Ovary (tissue), 9 donors: ENCODE results near the gene TBC1D1. TPM values are rescaled to one million over a fixed set of nuclear protein-coding genes. Genes with fewer than 3 reads are reported as not detected.

Experiments
- DNase-seq, 5 donors: peaks; one replicate each; pipeline ENCODE4 v3.0.0-alpha.2; 2019 to 2020
- H3K27ac ChIP-seq, 2 donors: fragments of 200-600 bp; one replicate each; pipeline versions ENCODE4 v1.5.1 to v1.8.0; 2019 to 2022
- H3K27me3 ChIP-seq: fragments of 200-600 bp; one replicate; pipeline ENCODE4 v1.8.0; 2022
- H3K36me3 ChIP-seq: fragments of 200-600 bp; sonication (generic); one replicate; pipeline ENCODE4 v1.5.1; 2019
- H3K4me1 ChIP-seq: one replicate; pipeline ENCODE4 v1.8.1; 2013; ENCODE audit warnings: mild to moderate bottlenecking, moderate library complexity; ENCODE audit not compliant: insufficient read depth
- H3K4me3 ChIP-seq: fragments of 200-600 bp; sonication (generic); one replicate; pipeline ENCODE4 v1.5.1; 2017
- H3K9me3 ChIP-seq, 2 donors: fragments of 200-600 bp in 1 of 2; sonication (generic) in 1 of 2; one replicate each; pipeline versions ENCODE4 v1.5.1 to v1.8.1; 2013 to 2019; ENCODE audit warnings: mild to moderate bottlenecking in 1 of 2, moderate library complexity in 1 of 2
- EP300 ChIP-seq: sonication (generic); formaldehyde crosslinking; IDR thresholded peaks from one replicate; pipeline ENCODE4 v1.6.1; 2017; ENCODE audit warnings: antibody characterized with exemption
- POLR2A ChIP-seq: fragments of 450-650 bp; IDR thresholded peaks from one replicate; pipeline ENCODE4 v1.6.1; 2017; ENCODE audit warnings: antibody characterized with exemption, mild to moderate bottlenecking, moderate library complexity
- WGBS, 3 donors: extraction: QIAGEN DNeasy Blood & Tissue Kit in 1 of 3; methylation state at CpG; one replicate each; pipeline versions ENCODE4 v1.1.5 to v1.1.7; 2013 to 2017; 5-methylcytosine and 5-hydroxymethylcytosine counted together
- intact Hi-C, 4 donors: fragments of 100-400 bp; cut with DNase I; formaldehyde crosslinking; loops; one replicate each; pipeline versions ENCODE4 v1.11.0 to v1.15.1; 2022 to 2023
- polyA plus RNA-seq, 2 donors: library from polyadenylated mRNA; stranded (reverse); fragments of 200-250 nt in 1 of 2; fragments of 350-450 nt in 1 of 2; fragmentation: Illumina TruSeq in 1 of 2; extraction: RNeasy Lipid Tissue Mini Kit (QIAGEN cat#74804) in 1 of 2; gene quantifications; one replicate each; pipeline ENCODE4 v1.2.3, GENCODE V29; 2013 to 2014
- total RNA-seq, 7 donors: library from RNA; depleted of rRNA in 2 of 7; stranded (reverse); fragments of >200 nt in 2 of 7; fragmentation: NEBNext Ultra II Directional in 3 of 7; extraction: Animal tissue kit (Norgen Biotek cat#: 25700) in 3 of 7; gene quantifications; one replicate each; pipeline versions ENCODE4 v1.1.0 to v1.2.4, GENCODE V29; 2016 to 2023
- TF ChIP-seq, protein P1 (sequence below), 3 donors: fragments of 450-650 bp in 2 of 3; fragments of 200-600 bp in 1 of 3; IDR thresholded peaks; one replicate each; pipeline versions ENCODE4 v1.5.1 to v1.8.0; 2016 to 2022; ENCODE audit warnings: antibody characterized with exemption in 3 of 3, mild to moderate bottlenecking in 1 of 3
- donor health status: DM: no; HTN: no; CAD: no; lungs with moderate emphysema.
- donor health status: DM: no; HTN: no; CAD: no.
- donor health status: Bipolar disorder and iron deficiency.
- donor health status: DM: yes; HTN: yes; CAD: no.
- donor health status: DM: no; HTN: no; CAD: no.
- donor health status: DM: yes; HTN: yes; CAD: no.

TBC1D1 gene
- total and polyA plus RNA-seq, 9 donors, result 39.5 to 104 (median 63.9) TPM

DNA sequence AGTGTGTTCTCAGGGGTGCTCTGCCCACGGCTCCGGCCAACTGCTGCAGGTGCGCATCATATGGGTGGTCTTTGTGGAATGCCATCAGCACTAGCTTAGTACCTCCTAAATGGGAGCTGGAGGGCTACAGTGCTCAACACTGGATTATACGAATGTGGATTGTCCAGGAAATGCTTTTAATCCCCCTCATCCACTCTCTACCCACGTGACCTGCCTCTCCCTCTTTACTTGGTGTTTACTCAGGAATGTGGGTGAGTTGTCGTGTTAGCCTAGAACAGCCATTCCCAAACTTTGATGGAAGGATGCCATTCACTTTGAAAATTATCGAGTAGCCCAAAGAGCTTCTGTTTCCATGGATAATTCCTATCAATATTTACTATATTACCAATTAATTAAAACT lies 220.1 kb downstream of the TBC1D1 start:
- Histone ChIP-seq H3K4me1 (peaks cover 17% of the 10 kb centered on the region), H3K4me3 (no peak overlapping the region), H3K27me3 (no peaks in the 10 kb centered on the region), H3K27ac (no peak overlapping the region), H3K9me3 (no peaks in the 10 kb centered on the region), H3K36me3 (no peaks in the 10 kb centered on the region)
- no peak for DNase-seq
- intact Hi-C loops, result no loop called here
- 93 to 97% (median 95%) methylated on average over 7 of the region's 7 CpGs for WGBS, 3 donors
- TF ChIP-seq, protein P1, sequence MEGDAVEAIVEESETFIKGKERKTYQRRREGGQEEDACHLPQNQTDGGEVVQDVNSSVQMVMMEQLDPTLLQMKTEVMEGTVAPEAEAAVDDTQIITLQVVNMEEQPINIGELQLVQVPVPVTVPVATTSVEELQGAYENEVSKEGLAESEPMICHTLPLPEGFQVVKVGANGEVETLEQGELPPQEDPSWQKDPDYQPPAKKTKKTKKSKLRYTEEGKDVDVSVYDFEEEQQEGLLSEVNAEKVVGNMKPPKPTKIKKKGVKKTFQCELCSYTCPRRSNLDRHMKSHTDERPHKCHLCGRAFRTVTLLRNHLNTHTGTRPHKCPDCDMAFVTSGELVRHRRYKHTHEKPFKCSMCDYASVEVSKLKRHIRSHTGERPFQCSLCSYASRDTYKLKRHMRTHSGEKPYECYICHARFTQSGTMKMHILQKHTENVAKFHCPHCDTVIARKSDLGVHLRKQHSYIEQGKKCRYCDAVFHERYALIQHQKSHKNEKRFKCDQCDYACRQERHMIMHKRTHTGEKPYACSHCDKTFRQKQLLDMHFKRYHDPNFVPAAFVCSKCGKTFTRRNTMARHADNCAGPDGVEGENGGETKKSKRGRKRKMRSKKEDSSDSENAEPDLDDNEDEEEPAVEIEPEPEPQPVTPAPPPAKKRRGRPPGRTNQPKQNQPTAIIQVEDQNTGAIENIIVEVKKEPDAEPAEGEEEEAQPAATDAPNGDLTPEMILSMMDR (IDR thresholded peaks at IDR 0.05), result no peak
- TF ChIP-seq EP300 (no peak), POLR2A (no peak)

DNA sequence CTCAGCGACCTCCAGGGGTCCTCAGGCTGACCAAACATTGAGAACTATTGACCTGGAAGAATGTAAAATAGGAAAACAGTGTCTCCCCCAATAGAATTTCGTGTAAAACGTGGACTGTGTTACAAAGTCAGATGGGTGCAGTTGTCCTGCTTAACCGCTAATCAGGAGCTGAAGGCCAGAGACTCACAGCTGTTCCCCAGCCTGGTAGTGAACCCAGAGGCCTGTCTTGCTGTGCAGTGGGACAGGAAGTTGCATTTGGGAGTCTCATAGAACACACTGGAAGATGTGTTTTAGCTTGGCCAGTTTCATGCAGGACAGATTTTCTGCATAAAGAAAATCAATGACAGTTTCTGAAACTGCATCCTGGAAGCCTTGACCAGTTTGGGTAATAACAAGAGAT lies 220.8 kb downstream of the TBC1D1 start:
- Histone ChIP-seq H3K4me1 (peaks cover 17% of the 10 kb centered on the region), H3K9me3 (no peaks in the 10 kb centered on the region), H3K27me3 (no peaks in the 10 kb centered on the region), H3K4me3 (no peak overlapping the region), H3K27ac (no peak overlapping the region), H3K36me3 (no peaks in the 10 kb centered on the region)
- intact Hi-C loops, result no loop called here
- TF ChIP-seq POLR2A (no peak), EP300 (no peak)
- TF ChIP-seq, protein P1 (IDR thresholded peaks at IDR 0.05), result no peak
- 41 to 57% (median 53%) methylated on average over 4 of the region's 4 CpGs for WGBS, 3 donors
- DNase-seq, result no peak

- Histone ChIP-seq H3K27me3 (no peaks in the 10 kb centered on the region), H3K36me3 (no peaks in the 10 kb centered on the region), H3K27ac (no peak overlapping the region), H3K9me3 (no peaks in the 10 kb centered on the region), H3K4me3 (no peak overlapping the region), H3K4me1 (peaks cover 10% of the 10 kb centered on the region)
- WGBS, 3 donors, result 88 to 92% (median 89%) methylated on average over 4 of the region's 4 CpGs
- TF ChIP-seq EP300 (no peak), POLR2A (no peak)
- TF ChIP-seq, protein P1 (IDR thresholded peaks at IDR 0.05), result no peak
- DNase-seq, result no peak
- intact Hi-C loops, result no loop called here
Measured at GRCh38 chr4:38113132-38113531, 222.2 kb downstream of the TBC1D1 start.

- Histone ChIP-seq H3K9me3 (no peaks in the 10 kb centered on the region), H3K27me3 (no peaks in the 10 kb centered on the region), H3K27ac (no peak overlapping the region), H3K4me1 (peaks cover 10% of the 10 kb centered on the region), H3K4me3 (no peak overlapping the region), H3K36me3 (no peaks in the 10 kb centered on the region)
- DNase-seq, result no peak
- 98 to 100% (median 98%) methylated on average over 2 of the region's 2 CpGs for WGBS, 3 donors
- intact Hi-C loops, result no loop called here
- TF ChIP-seq, protein P1 (IDR thresholded peaks at IDR 0.05), result no peak
- TF ChIP-seq EP300 (no peak), POLR2A (no peak)
Measured at GRCh38 chr4:38113551-38113950, 222.7 kb downstream of the TBC1D1 start.
